ENCODE measurements around the gene EBI3. TPM values are rescaled to one million over a fixed set of nuclear protein-coding genes. Genes with fewer than 3 reads are reported as not detected.

The EBI3 gene
- polyA plus RNA-seq, 1 of the 3 experiments (the other 2 are of a cell fraction) = 3.7 TPM

- no peak overlapping the region for H2AFZ ChIP-seq (ENCODE audit: low read depth)
- no peaks in the 10 kb centered on the region for H3K36me3 ChIP-seq (replicated peaks in 1 of 2; ENCODE audit: control insufficient read depth in 1 of 2, insufficient read depth in 2 of 2, low read length in 1 of 2)
- no peaks in the 10 kb centered on the region for H4K20me1 ChIP-seq (ENCODE audit: insufficient read depth)
- DNase-seq = no peak
- POLR2A ChIA-PET = no interaction called here
- H3K4me2 ChIP-seq = no peak overlapping the region
- CTCF ChIA-PET = interaction anchor here (1.2 kb wide), 1 partner anchor 56 kb away, joined by 3 read pairs; no protein-coding TSS in a partner anchor
- TF ChIP-seq RAD21 (IDR thresholded peaks at IDR 0.05; ENCODE audit: low read length) = no peak
- no peak for TF ChIP-seq YY1 (IDR thresholded peaks at IDR 0.05; ENCODE audit: low read depth)
- no peak for TF ChIP-seq FOXM1 (IDR thresholded peaks at IDR 0.05; ENCODE audit: low read depth)
- no peak for TF ChIP-seq TAF1 (IDR thresholded peaks at IDR 0.05; ENCODE audit: borderline replicate concordance, low read depth, low read length)
- no peak for TF ChIP-seq CHD2 (IDR thresholded peaks at IDR 0.05; ENCODE audit: low read length, partially characterized antibody)
- no peak for TF ChIP-seq FOSL2 (IDR thresholded peaks at IDR 0.05; ENCODE audit: borderline replicate concordance, low read depth)
- no peak overlapping the region for H3K27ac ChIP-seq (ENCODE audit: low read depth in 2 of 2, low read length in 1 of 2)
- no peak overlapping the region for H3K9ac ChIP-seq
- H3F3A ChIP-seq (replicated peaks; ENCODE audit: insufficient read depth) = peaks cover 2% of the 10 kb centered on the region
- no peaks in the 10 kb centered on the region for H3K9me2 ChIP-seq
- no peak overlapping the region for H3K4me3 ChIP-seq (ENCODE audit: low read depth in 2 of 2, low read length in 1 of 2)
- 57% methylated on average over 7 of the region's 8 CpGs for WGBS (ENCODE audit: low lambda C conversion rate)
- peaks cover 58% of the 10 kb centered on the region for H3K27me3 ChIP-seq (ENCODE audit: insufficient read depth)
- H3K79me2 ChIP-seq (ENCODE audit: insufficient read depth) = no peaks in the 10 kb centered on the region
- no peaks in the 10 kb centered on the region for H3K9me3 ChIP-seq
- H3K4me1 ChIP-seq (ENCODE audit: control insufficient read depth in 1 of 2, insufficient read depth in 2 of 2, low read depth in 1 of 2, low read length in 1 of 2) = no peaks in the 10 kb centered on the region
These were observed 33.3 kb upstream of the EBI3 start for GRCh38 chr19:4196009-4196408.

DNA sequence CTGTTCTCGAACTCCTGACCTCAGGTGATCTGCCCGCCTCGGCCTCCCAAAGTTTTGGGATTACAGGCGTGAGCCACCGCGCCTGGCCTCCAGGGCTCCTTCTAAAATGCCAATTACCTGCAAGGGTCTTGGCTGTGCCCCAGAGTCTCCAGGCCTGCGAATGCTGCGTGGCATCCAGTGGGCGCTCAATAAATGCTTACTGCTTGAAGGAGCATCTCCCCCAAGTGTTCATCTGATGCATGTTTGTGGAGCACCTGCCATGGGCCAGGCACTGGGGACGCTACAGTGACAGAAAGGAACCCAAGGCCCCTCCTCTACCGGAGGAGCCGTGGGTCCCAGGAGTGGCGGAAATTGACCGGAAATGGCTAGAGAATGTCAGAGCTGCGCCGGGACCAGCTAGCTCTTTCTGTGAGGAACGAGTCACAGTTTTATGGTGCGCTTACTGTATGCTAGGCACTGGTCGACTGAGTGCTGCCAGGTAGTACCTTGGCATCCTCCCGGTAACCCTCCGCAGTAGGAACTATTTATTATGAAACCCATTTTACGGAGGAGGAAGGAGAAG lies 32.7 kb upstream of the EBI3 start:
- no peak overlapping the region for H3K27ac ChIP-seq (ENCODE audit: low read depth in 2 of 2, low read length in 1 of 2)
- no peaks in the 10 kb centered on the region for H3K79me2 ChIP-seq (ENCODE audit: insufficient read depth)
- H3K4me1 ChIP-seq (ENCODE audit: control insufficient read depth in 1 of 2, insufficient read depth in 2 of 2, low read depth in 1 of 2, low read length in 1 of 2) = no peaks in the 10 kb centered on the region
- WGBS (ENCODE audit: low lambda C conversion rate) = 53% methylated on average over 15 of the region's 22 CpGs
- ChIA-PET CTCF (interaction anchor here (1.2 kb wide), 1 partner anchor 57 kb away, joined by 3 read pairs; no protein-coding TSS in a partner anchor), POLR2A (no interaction called here)
- H3K4me3 ChIP-seq (ENCODE audit: low read depth in 2 of 2, low read length in 1 of 2) = no peak overlapping the region
- no peak overlapping the region for H3K9ac ChIP-seq
- no peak for TF ChIP-seq NRF1 (IDR thresholded peaks at IDR 0.05; ENCODE audit: low read depth, low read length)
- no peak for TF ChIP-seq NFIC (IDR thresholded peaks at IDR 0.05; ENCODE audit: borderline replicate concordance)
- TF ChIP-seq USF1 (IDR thresholded peaks at IDR 0.05; ENCODE audit: borderline replicate concordance, low read depth) = no peak
- no peak for TF ChIP-seq PBX3 (IDR thresholded peaks at IDR 0.05)
- TF ChIP-seq, protein P1, sequence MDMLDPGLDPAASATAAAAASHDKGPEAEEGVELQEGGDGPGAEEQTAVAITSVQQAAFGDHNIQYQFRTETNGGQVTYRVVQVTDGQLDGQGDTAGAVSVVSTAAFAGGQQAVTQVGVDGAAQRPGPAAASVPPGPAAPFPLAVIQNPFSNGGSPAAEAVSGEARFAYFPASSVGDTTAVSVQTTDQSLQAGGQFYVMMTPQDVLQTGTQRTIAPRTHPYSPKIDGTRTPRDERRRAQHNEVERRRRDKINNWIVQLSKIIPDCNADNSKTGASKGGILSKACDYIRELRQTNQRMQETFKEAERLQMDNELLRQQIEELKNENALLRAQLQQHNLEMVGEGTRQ (IDR thresholded peaks at IDR 0.05; ENCODE audit: borderline replicate concordance, low read depth, low read length) = no peak
- no peak for TF ChIP-seq EP300 (IDR thresholded peaks at IDR 0.05; ENCODE audit: borderline replicate concordance in 1 of 2, low read depth in 1 of 2, low read length in 1 of 2)
- TF ChIP-seq TCF12 (IDR thresholded peaks at IDR 0.05) = no peak
- no peak for TF ChIP-seq RCOR1 (IDR thresholded peaks at IDR 0.05; ENCODE audit: low read length)
- TF ChIP-seq, protein P2, sequence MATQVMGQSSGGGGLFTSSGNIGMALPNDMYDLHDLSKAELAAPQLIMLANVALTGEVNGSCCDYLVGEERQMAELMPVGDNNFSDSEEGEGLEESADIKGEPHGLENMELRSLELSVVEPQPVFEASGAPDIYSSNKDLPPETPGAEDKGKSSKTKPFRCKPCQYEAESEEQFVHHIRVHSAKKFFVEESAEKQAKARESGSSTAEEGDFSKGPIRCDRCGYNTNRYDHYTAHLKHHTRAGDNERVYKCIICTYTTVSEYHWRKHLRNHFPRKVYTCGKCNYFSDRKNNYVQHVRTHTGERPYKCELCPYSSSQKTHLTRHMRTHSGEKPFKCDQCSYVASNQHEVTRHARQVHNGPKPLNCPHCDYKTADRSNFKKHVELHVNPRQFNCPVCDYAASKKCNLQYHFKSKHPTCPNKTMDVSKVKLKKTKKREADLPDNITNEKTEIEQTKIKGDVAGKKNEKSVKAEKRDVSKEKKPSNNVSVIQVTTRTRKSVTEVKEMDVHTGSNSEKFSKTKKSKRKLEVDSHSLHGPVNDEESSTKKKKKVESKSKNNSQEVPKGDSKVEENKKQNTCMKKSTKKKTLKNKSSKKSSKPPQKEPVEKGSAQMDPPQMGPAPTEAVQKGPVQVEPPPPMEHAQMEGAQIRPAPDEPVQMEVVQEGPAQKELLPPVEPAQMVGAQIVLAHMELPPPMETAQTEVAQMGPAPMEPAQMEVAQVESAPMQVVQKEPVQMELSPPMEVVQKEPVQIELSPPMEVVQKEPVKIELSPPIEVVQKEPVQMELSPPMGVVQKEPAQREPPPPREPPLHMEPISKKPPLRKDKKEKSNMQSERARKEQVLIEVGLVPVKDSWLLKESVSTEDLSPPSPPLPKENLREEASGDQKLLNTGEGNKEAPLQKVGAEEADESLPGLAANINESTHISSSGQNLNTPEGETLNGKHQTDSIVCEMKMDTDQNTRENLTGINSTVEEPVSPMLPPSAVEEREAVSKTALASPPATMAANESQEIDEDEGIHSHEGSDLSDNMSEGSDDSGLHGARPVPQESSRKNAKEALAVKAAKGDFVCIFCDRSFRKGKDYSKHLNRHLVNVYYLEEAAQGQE (IDR thresholded peaks at IDR 0.05; ENCODE audit: low read depth, low read length) = no peak
- no peaks in the 10 kb centered on the region for H3K9me3 ChIP-seq
- no peaks in the 10 kb centered on the region for H3K9me2 ChIP-seq
- no peak overlapping the region for H3K4me2 ChIP-seq
- no peaks in the 10 kb centered on the region for H3K36me3 ChIP-seq (replicated peaks in 1 of 2; ENCODE audit: control insufficient read depth in 1 of 2, insufficient read depth in 2 of 2, low read length in 1 of 2)
- H4K20me1 ChIP-seq (ENCODE audit: insufficient read depth) = no peaks in the 10 kb centered on the region
- H2AFZ ChIP-seq (ENCODE audit: low read depth) = no peak overlapping the region
- no peak for DNase-seq
- H3K27me3 ChIP-seq (ENCODE audit: insufficient read depth) = peaks cover 65% of the 10 kb centered on the region
- peaks cover 2% of the 10 kb centered on the region for H3F3A ChIP-seq (replicated peaks; ENCODE audit: insufficient read depth)

Data from SK-N-SH (cell line).